Activated naive CD8-positive, alpha-beta T cell treated with anti-CD3 and anti-CD28 coated beads for 36 hours (primary cell): ENCODE data around the gene SOHLH1. TPM values are rescaled to one million over a fixed set of nuclear protein-coding genes. Genes with fewer than 3 reads are reported as not detected.

Source experiments
- DNase-seq: peaks from one replicate; pipeline ENCODE4 v3.0.0; 2021
- H3K27ac Mint-ChIP-seq: one replicate; pipeline ENCODE4 v1.8.0; 2022; ENCODE audit warnings: mild to moderate bottlenecking, moderate library complexity, mixed read lengths
- H3K27me3 Mint-ChIP-seq: one replicate; pipeline ENCODE4 v1.8.0; 2022; ENCODE audit warnings: mild to moderate bottlenecking, mixed read lengths
- H3K36me3 Mint-ChIP-seq: one replicate; pipeline ENCODE4 v1.8.0; 2021; ENCODE audit warnings: mild to moderate bottlenecking, mixed read lengths
- H3K4me1 Mint-ChIP-seq: one replicate; pipeline ENCODE4 v1.8.0; 2021; ENCODE audit warnings: mixed read lengths
- H3K4me3 Mint-ChIP-seq: one replicate; pipeline ENCODE4 v1.8.0; 2022; ENCODE audit warnings: mild to moderate bottlenecking, moderate library complexity, mixed read lengths
- H3K9me3 Mint-ChIP-seq: one replicate; pipeline ENCODE4 v1.8.0; 2022; ENCODE audit warnings: mixed read lengths
- total RNA-seq, 2 experiments: library from RNA; stranded (reverse); gene quantifications; one replicate each; pipeline ENCODE4 v1.2.3, GENCODE V29; 2021

SOHLH1 gene
- total RNA-seq, 2 experiments from 2014 or later, result not detected

- Mint-ChIP-seq H3K9me3 (no peaks in the 10 kb centered on the region), H3K27me3 (peaks cover 37% of the 10 kb centered on the region), H3K4me3 (no peak overlapping the region)
Measured at GRCh38 chr9:135717410-135717809, 18.1 kb upstream of the SOHLH1 start.

GRCh38 chr9:135716045-135716444, 16.8 kb upstream of the SOHLH1 start:
- Mint-ChIP-seq H3K4me3 (no peak overlapping the region), H3K27ac (no peak overlapping the region), H3K36me3 (no peaks in the 10 kb centered on the region), H3K9me3 (no peaks in the 10 kb centered on the region), H3K4me1 (no peaks in the 10 kb centered on the region), H3K27me3 (peaks cover 37% of the 10 kb centered on the region)
- no peak for DNase-seq

More at GRCh38 chr9:135717410-135717809, 18.1 kb upstream of the SOHLH1 start:
- H3K4me1 Mint-ChIP-seq, result no peaks in the 10 kb centered on the region
- no peak overlapping the region for H3K27ac Mint-ChIP-seq
- no peaks in the 10 kb centered on the region for H3K36me3 Mint-ChIP-seq
- no peak for DNase-seq

- Mint-ChIP-seq H3K36me3 (no peaks in the 10 kb centered on the region), H3K27ac (no peak overlapping the region), H3K4me3 (no peak overlapping the region), H3K9me3 (no peaks in the 10 kb centered on the region), H3K4me1 (no peaks in the 10 kb centered on the region), H3K27me3 (peaks cover 37% of the 10 kb centered on the region)
- no peak for DNase-seq
Measured at GRCh38 chr9:135715056-135715595, 15.8 kb upstream of the SOHLH1 start.

- Mint-ChIP-seq H3K9me3 (no peaks in the 10 kb centered on the region), H3K4me1 (no peaks in the 10 kb centered on the region), H3K27ac (no peak overlapping the region), H3K36me3 (no peaks in the 10 kb centered on the region), H3K4me3 (no peak overlapping the region), H3K27me3 (peaks cover 37% of the 10 kb centered on the region)
- no peak for DNase-seq
Measured at GRCh38 chr9:135714242-135715055, 15.2 kb upstream of the SOHLH1 start.

GRCh38 chr9:135712613-135713295, 13.5 kb upstream of the SOHLH1 start:
- Mint-ChIP-seq H3K36me3 (no peaks in the 10 kb centered on the region), H3K27ac (no peak overlapping the region), H3K4me1 (no peaks in the 10 kb centered on the region), H3K9me3 (no peaks in the 10 kb centered on the region), H3K4me3 (no peak overlapping the region), H3K27me3 (peaks cover 37% of the 10 kb centered on the region)
- DNase-seq, result no peak

- no peak overlapping the region for H3K4me3 Mint-ChIP-seq
- H3K27ac Mint-ChIP-seq, result no peak overlapping the region
- DNase-seq, result no peak
- H3K4me1 Mint-ChIP-seq, result no peaks in the 10 kb centered on the region
- H3K36me3 Mint-ChIP-seq, result no peaks in the 10 kb centered on the region
- H3K27me3 Mint-ChIP-seq, result peaks cover 32% of the 10 kb centered on the region
- H3K9me3 Mint-ChIP-seq, result no peaks in the 10 kb centered on the region
Measured at GRCh38 chr9:135711881-135712280, 12.6 kb upstream of the SOHLH1 start.

- Mint-ChIP-seq H3K27ac (no peak overlapping the region), H3K36me3 (no peaks in the 10 kb centered on the region), H3K4me3 (no peak overlapping the region), H3K27me3 (peaks cover 28% of the 10 kb centered on the region), H3K4me1 (no peaks in the 10 kb centered on the region), H3K9me3 (no peaks in the 10 kb centered on the region)
- no peak for DNase-seq
Measured at GRCh38 chr9:135711391-135711790, 12.1 kb upstream of the SOHLH1 start.

- no peak overlapping the region for H3K4me3 Mint-ChIP-seq
Measured at GRCh38 chr9:135708164-135708563, 8.9 kb upstream of the SOHLH1 start.

GRCh38 chr9:135707252-135708138, 8.2 kb upstream of the SOHLH1 start:
- no peak overlapping the region for H3K27ac Mint-ChIP-seq
- H3K36me3 Mint-ChIP-seq, result no peaks in the 10 kb centered on the region
- no peaks in the 10 kb centered on the region for H3K4me1 Mint-ChIP-seq
- no peak for DNase-seq
- H3K27me3 Mint-ChIP-seq, result peaks cover 19% of the 10 kb centered on the region
- no peaks in the 10 kb centered on the region for H3K9me3 Mint-ChIP-seq
- no peak overlapping the region for H3K4me3 Mint-ChIP-seq

More at GRCh38 chr9:135708164-135708563, 8.9 kb upstream of the SOHLH1 start:
- Mint-ChIP-seq H3K27ac (no peak overlapping the region), H3K27me3 (peaks cover 18% of the 10 kb centered on the region), H3K9me3 (no peaks in the 10 kb centered on the region), H3K36me3 (no peaks in the 10 kb centered on the region), H3K4me1 (no peaks in the 10 kb centered on the region)
- no peak for DNase-seq

GRCh38 chr9:135706288-135706687, 7.0 kb upstream of the SOHLH1 start:
- H3K4me1 Mint-ChIP-seq, result no peaks in the 10 kb centered on the region
- H3K9me3 Mint-ChIP-seq, result no peaks in the 10 kb centered on the region
- no peak overlapping the region for H3K4me3 Mint-ChIP-seq
- no peaks in the 10 kb centered on the region for H3K36me3 Mint-ChIP-seq
- no peak for DNase-seq
- peaks cover 19% of the 10 kb centered on the region for H3K27me3 Mint-ChIP-seq
- no peak overlapping the region for H3K27ac Mint-ChIP-seq

- Mint-ChIP-seq H3K27ac (no peak overlapping the region), H3K27me3 (peaks cover 22% of the 10 kb centered on the region), H3K4me3 (no peak overlapping the region), H3K9me3 (no peaks in the 10 kb centered on the region), H3K36me3 (no peaks in the 10 kb centered on the region), H3K4me1 (no peaks in the 10 kb centered on the region)
- DNase-seq, result no peak
Measured at GRCh38 chr9:135705376-135705775, 6.1 kb upstream of the SOHLH1 start.

- Mint-ChIP-seq H3K36me3 (no peaks in the 10 kb centered on the region), H3K4me3 (no peak overlapping the region), H3K27ac (no peak overlapping the region), H3K9me3 (no peaks in the 10 kb centered on the region), H3K27me3 (peaks cover 23% of the 10 kb centered on the region), H3K4me1 (no peaks in the 10 kb centered on the region)
- DNase-seq, result no peak
Measured at GRCh38 chr9:135704483-135704882, 5.2 kb upstream of the SOHLH1 start.

GRCh38 chr9:135703726-135704125, 4.4 kb upstream of the SOHLH1 start:
- H3K9me3 Mint-ChIP-seq, result no peaks in the 10 kb centered on the region
- no peak overlapping the region for H3K27ac Mint-ChIP-seq
- DNase-seq, result no peak
- H3K27me3 Mint-ChIP-seq, result peaks cover 23% of the 10 kb centered on the region
- no peaks in the 10 kb centered on the region for H3K36me3 Mint-ChIP-seq
- no peaks in the 10 kb centered on the region for H3K4me1 Mint-ChIP-seq
- no peak overlapping the region for H3K4me3 Mint-ChIP-seq

GRCh38 chr9:135701959-135702721, 2.9 kb upstream of the SOHLH1 start, which contains the start of gene KCNT1:
Gene KCNT1, plus strand, starts transcription at chr9:135702185. Its CDS starts 74 bp downstream, at chr9:135702259.
- no peaks in the 10 kb centered on the region for H3K36me3 Mint-ChIP-seq
- H3K4me1 Mint-ChIP-seq, result no peaks in the 10 kb centered on the region
- H3K27me3 Mint-ChIP-seq, result peaks cover 23% of the 10 kb centered on the region
- H3K9me3 Mint-ChIP-seq, result no peaks in the 10 kb centered on the region
- H3K4me3 Mint-ChIP-seq, result no peak within 1 kb of the TSS
- DNase-seq, result peak; percentile 73
- H3K27ac Mint-ChIP-seq, result no peak within 1 kb of the TSS
